Measurements from ENCODE around the gene RCN2. TPM values are rescaled to one million over a fixed set of nuclear protein-coding genes. Genes with fewer than 3 reads are reported as not detected.

Gene RCN2
- total RNA-seq, 1 donor: 72.1 TPM

DNA sequence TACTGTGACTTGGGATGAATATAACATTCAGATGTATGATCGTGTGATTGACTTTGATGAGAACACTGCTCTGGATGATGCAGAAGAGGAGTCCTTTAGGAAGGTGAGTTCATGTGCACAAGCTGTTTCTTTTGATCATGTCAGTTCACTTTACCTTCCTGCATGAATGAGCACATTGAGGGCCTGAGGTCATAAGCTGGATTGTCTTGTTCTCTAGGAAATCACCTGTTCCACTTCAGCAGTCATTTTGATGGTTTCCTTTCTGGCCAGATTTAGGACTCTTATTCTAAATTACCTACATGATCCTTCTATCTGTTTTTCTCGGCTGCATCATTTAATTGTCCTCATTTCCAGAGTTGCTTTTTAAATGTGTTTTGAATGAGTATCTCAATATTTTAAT is 4.1 kb downstream of the RCN2 start:
- TF ChIP-seq, protein P1, sequence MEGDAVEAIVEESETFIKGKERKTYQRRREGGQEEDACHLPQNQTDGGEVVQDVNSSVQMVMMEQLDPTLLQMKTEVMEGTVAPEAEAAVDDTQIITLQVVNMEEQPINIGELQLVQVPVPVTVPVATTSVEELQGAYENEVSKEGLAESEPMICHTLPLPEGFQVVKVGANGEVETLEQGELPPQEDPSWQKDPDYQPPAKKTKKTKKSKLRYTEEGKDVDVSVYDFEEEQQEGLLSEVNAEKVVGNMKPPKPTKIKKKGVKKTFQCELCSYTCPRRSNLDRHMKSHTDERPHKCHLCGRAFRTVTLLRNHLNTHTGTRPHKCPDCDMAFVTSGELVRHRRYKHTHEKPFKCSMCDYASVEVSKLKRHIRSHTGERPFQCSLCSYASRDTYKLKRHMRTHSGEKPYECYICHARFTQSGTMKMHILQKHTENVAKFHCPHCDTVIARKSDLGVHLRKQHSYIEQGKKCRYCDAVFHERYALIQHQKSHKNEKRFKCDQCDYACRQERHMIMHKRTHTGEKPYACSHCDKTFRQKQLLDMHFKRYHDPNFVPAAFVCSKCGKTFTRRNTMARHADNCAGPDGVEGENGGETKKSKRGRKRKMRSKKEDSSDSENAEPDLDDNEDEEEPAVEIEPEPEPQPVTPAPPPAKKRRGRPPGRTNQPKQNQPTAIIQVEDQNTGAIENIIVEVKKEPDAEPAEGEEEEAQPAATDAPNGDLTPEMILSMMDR (IDR thresholded peaks at IDR 0.05; ENCODE audit: insufficient read depth, low read depth, low read length): no peak
- H3K4me3 ChIP-seq (ENCODE audit: low read depth, low read length): no peak overlapping the region
- no peak for DNase-seq (ENCODE audit: low read depth)

DNA sequence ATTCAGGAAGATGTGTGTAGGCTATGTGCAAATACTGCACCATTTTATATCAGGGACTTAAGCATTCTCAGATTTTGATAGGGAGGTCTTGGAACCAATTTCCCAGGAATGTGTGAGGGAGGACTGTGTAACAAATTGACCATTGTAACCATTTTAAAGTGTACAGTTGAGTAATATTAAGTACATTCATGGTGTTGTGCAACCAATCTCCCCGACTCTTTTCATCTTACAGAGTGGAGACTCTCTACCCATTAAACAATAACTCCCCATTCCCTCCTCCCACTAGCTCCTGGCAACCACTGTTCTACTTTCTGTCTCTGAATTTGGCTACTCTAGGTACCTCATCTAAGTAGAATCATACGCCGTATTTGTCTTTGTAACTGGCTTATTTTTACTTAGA is 5.1 kb downstream of the RCN2 start:
- DNase-seq (ENCODE audit: low read depth): peak; percentile 10
- no peak overlapping the region for H3K4me3 ChIP-seq (ENCODE audit: low read depth, low read length)
- TF ChIP-seq, protein P1 (IDR thresholded peaks at IDR 0.05; ENCODE audit: insufficient read depth, low read depth, low read length): no peak

DNA sequence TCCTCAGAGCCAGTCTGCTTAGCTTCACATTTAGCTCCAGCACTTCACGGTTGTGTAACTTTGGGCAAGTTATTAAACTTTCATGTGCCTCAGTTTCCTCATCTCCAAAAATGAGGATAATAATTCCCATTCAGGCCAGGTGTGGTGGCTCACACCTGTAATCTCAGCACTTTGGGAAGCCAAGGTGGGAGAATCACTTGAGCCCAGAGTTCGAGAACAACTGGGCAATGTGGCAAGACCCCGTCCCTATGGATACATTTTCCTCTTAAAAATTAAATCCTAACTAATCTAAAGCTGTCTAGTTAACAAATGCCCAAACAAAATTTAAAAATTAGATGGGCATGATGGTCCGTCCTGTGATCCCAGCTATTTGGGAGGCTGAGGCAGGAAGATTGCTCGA is 7.2 kb downstream of the RCN2 start:
- DNase-seq (ENCODE audit: low read depth): no peak
- H3K4me3 ChIP-seq (ENCODE audit: low read depth, low read length): no peak overlapping the region
- TF ChIP-seq, protein P1 (IDR thresholded peaks at IDR 0.05; ENCODE audit: insufficient read depth, low read depth, low read length): no peak

DNA sequence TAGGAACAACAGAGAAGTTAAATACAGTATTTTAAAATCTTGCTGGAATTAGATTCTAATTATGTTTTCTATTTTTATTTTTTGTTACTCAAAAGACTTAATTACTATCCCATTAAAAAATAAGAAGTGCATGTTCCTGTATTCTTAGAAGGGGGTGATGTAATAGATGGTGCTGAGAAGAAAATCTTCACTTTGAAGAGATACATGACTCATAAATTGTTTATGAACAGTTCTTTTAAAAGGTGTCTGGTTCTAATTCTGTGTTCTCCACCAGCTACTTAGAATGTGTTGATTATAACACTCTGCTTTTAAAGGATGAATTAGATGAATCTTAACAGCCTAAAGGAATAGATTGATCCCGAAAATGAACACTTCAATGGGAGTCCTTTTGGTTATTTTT is 8.2 kb downstream of the RCN2 start:
- H3K4me3 ChIP-seq (ENCODE audit: low read depth, low read length): no peak overlapping the region
- TF ChIP-seq, protein P1 (IDR thresholded peaks at IDR 0.05; ENCODE audit: insufficient read depth, low read depth, low read length): no peak
- peak; percentile 51 for DNase-seq (ENCODE audit: low read depth)

DNA sequence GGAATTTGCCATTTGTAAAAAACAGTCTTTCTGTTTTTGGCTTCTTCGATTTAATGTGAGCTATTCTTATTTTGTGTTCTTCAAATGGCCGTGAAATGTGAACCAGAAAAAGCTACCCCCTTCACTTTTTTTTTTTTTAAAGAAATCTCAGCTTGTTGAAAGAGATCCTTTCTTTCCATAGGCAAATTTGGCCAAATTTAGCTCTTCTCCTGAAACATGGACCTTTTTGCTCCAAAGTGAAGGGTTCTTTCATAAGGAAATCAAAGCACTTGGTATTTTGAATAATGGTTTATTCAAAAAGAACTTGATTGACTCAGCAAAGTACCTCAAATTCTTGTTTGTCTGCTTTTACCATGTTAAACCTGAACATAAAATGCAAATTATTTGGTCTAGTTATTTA is 10.1 kb downstream of the RCN2 start:
- TF ChIP-seq, protein P1 (IDR thresholded peaks at IDR 0.05; ENCODE audit: insufficient read depth, low read depth, low read length): no peak
- no peak for DNase-seq (ENCODE audit: low read depth)
- no peak overlapping the region for H3K4me3 ChIP-seq (ENCODE audit: low read depth, low read length)

DNA sequence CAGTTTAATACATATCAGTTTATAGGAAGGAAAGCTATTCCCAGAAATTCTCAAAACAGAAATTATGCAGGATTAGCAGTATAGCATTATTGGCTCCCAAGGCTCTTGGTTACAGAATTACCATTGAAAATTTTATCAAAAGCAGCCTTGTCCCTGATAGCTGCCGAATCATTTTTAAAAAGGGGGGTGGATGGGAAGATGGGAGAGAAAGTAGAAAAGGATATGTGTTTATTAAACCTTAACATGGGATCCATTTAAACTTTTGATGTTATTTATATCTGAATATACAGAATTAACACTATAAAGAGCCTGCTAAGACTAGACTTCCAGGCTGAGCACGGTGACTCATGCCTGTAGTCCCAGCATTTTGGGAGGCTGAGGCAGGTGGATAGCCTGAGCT is 10.8 kb downstream of the RCN2 start:
- no peak for DNase-seq (ENCODE audit: low read depth)
- TF ChIP-seq, protein P1 (IDR thresholded peaks at IDR 0.05; ENCODE audit: insufficient read depth, low read depth, low read length): no peak
- no peak overlapping the region for H3K4me3 ChIP-seq (ENCODE audit: low read depth, low read length)

DNA sequence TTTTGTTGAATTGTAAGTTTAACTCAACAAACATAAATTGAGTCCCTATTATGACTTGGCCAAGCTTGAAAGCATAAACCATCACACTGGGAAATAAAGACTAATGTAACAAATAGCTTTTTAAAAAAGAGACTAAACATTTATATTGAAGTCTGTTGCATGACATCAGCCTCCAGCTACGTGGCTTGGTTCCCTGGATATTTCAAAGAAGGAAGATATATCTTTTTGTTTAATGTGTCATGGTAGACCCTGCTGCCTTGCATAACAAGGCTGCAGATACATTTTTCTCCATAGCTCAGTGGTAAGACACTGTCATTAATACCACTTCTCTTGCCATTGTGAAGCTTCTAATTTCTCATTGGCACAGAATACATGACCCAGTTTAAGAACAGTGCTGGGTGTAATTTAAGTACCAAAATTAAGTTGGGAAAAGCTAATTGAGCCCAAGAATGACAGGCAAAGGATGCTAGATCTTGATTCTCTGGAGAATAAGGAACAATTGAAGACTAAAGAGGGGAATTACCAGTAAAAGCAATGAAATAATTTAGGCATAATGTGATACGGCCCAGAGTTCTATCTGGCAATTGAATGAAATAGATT is 14.0 kb downstream of the RCN2 start:
- TF ChIP-seq, protein P1 (IDR thresholded peaks at IDR 0.05; ENCODE audit: insufficient read depth, low read depth, low read length): no peak
- peak; percentile 21 for DNase-seq (ENCODE audit: low read depth)

More for the DNA sequence above, 14.0 kb downstream of the RCN2 start:
- H3K4me3 ChIP-seq (ENCODE audit: low read depth, low read length): no peak overlapping the region
